ENCODE measurements around the gene FOXRED2. TPM values are rescaled to one million over a fixed set of nuclear protein-coding genes. Genes with fewer than 3 reads are reported as not detected.
"Not testable (repeated sequence)": the region's sequence is repeated elsewhere in the genome, so short reads cannot be mapped to it uniquely, and the experiment has no call there.

Gene FOXRED2
- total and polyA plus RNA-seq, 2 experiments from 2014 or later = 22.3 to 25.7 TPM

GRCh38 chr22:36455571-36456463 is 51.0 kb downstream of the FOXRED2 start:
- Histone ChIP-seq H3K4me3 (no peak overlapping the region), H3K36me3 (no peaks in the 10 kb centered on the region), H3K27ac (peak overlapping the region; percentile 97), H3K4me1 (ENCODE audit: low read depth) (peaks cover 24% of the 10 kb centered on the region), H3K9me3 (ENCODE audit: low read depth) (no peaks in the 10 kb centered on the region), H3K27me3 (no peaks in the 10 kb centered on the region)
- TF ChIP-seq CTCF (IDR thresholded peaks at IDR 0.05; ENCODE audit: low read depth, low read length) = no peak
- no peak for DNase-seq (ENCODE audit: low read depth in 1 of 2, low spot score in 1 of 2)

DNA sequence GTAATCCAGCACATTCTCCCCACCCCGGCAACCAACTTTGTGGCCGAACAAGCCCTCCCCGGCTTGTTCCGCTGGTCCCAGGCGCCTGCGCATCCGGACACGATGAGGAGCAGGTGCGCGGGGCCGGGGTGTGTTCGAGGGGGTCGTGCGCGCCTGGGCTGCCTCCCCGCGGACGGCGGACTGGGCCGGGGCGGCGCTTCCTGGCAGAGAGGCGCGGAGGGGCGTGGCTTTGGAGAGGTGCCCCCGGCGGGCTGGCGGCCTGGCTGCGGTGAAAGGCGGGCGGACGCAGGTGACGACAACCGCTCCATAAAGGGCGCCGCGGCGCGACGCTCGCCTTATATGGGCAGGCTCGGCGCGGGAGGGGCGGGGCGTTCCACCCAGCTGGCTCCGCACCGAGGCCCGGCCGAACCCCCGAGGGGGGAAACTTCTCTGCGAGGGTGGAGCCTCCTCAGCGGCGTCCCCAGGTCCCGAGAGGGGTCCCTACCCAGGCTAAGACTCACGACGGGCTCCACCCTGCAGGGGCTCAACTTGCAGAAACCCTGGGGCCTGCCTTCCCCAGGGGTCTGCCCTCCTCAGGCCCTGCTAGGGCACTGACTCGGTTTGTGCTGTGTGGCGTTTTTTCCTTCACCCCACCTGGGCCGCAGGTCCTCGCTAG is 51.8 kb downstream of the FOXRED2 start:
- H3K27me3 ChIP-seq = no peaks in the 10 kb centered on the region
- no peaks in the 10 kb centered on the region for H3K9me3 ChIP-seq (ENCODE audit: low read depth)
- peak overlapping the region; percentile 5 for H3K4me3 ChIP-seq
- no peaks in the 10 kb centered on the region for H3K36me3 ChIP-seq
- H3K27ac ChIP-seq = peak overlapping the region; percentile 97
- DNase-seq (ENCODE audit: low read depth in 1 of 2, low spot score in 1 of 2) = peak; percentile 93 to 99
- TF ChIP-seq CTCF (IDR thresholded peaks at IDR 0.05; ENCODE audit: low read depth, low read length) = peak; percentile 7
- peaks cover 24% of the 10 kb centered on the region for H3K4me1 ChIP-seq (ENCODE audit: low read depth)

DNA sequence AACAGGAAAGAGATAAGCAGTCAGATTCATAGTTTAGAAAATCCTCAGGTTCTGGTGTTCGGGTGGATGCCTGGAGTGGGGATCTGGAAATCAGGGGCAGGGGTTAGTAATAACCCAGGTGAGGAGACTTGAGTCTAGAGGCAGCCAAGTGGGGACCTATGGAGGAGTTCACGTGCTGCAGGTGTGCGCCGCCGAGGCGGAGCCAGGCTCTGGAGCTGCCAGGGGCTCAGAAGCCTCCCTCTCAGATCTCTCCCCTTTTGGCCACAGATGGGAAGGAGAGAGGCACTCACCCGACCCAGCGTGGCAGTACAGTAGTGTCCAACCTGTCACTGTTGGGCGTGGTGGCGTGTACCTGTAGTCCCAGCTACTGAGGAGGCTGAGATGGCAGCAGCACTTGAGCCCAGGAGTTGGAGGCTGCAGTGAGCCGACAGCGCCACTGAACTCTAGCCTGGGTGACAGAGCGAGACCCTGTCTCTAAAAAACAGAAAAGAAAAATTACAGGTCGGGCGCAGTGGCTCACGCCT is 52.9 kb downstream of the FOXRED2 start:
- H3K27ac ChIP-seq = no peak overlapping the region
- no peaks in the 10 kb centered on the region for H3K9me3 ChIP-seq (ENCODE audit: low read depth)
- DNase-seq (ENCODE audit: low read depth in 1 of 2, low spot score in 1 of 2) = no peak
- peaks cover 24% of the 10 kb centered on the region for H3K4me1 ChIP-seq (ENCODE audit: low read depth)
- no peak overlapping the region for H3K4me3 ChIP-seq
- no peaks in the 10 kb centered on the region for H3K36me3 ChIP-seq
- no peak for TF ChIP-seq CTCF (IDR thresholded peaks at IDR 0.05; ENCODE audit: low read depth, low read length)
- no peaks in the 10 kb centered on the region for H3K27me3 ChIP-seq

DNA sequence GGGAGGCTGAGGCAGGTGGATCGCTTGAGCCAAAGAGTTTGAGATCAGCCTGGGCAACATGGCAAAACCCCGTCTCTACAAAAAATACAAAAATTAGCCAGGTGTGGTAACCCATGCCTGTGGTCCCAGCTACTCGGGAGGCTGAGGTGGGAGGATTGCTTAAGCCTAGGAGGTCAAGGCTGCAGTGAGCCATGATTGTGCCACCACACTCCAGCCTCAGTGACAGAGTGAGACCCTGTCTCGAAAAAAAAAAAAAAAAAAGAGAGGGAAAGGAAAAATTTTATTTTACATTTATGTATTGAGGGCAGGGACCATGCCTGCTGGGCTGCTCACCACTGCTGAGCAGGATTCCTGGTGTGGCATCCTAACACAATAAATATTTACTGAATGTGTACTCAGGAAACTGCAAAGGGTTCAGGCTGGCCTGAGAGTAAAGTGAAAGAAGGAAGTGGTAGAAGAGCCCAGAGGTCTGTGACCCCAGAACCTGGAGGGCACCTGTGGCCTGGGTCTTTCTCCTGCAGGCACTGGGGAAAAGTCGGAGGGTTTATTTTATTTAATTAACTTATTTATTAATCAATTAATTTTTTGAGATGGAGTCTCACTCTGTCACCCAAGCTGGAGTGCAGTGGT is 53.7 kb downstream of the FOXRED2 start:
- H3K27me3 ChIP-seq, H3K36me3 ChIP-seq: not testable (repeated sequence)
- H3K4me1 ChIP-seq (ENCODE audit: low read depth) = peaks cover 24% of the 10 kb centered on the region

DNA sequence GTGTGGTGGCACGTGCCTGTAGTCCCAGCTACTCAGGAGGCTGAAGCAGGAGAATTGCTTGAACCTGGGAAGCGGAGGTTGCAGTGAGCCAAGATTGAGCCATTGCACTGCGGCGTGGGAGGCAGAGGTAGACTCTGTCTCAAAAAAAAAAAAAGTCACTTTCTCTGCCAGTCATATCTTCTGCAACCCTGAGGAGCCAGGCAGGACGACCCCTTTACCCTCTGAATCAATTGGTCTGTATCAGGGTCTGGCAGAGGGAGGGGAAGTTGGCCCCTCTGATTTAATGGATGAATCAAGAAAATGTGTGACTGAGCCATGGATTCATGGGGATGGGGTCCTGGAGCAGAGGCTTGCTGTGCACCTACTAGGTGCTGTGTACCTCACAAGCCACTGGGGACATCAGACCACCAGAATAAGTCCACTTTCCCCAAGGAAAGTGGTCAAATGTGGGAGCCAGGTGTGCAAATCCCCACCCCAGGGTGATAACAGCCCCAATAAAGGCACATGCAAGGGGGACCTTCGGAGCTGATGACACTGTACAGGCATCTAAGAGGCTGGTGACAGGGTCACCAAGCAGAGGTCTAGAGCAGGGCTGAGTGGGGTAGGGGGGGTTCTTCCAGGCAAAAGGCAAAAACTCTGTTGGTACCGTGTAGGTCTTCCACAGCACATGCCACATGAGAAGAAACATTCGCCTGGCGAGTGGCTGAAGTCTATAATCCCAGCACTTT is 54.4 kb downstream of the FOXRED2 start:
- Histone ChIP-seq H3K4me3 (no peak overlapping the region), H3K9me3 (ENCODE audit: low read depth) (no peaks in the 10 kb centered on the region), H3K36me3 (no peaks in the 10 kb centered on the region), H3K27ac (peak overlapping the region; percentile 78), H3K27me3 (no peaks in the 10 kb centered on the region), H3K4me1 (ENCODE audit: low read depth) (peaks cover 24% of the 10 kb centered on the region)
- no peak for TF ChIP-seq CTCF (IDR thresholded peaks at IDR 0.05; ENCODE audit: low read depth, low read length)
- peak in 1 of 2 donors; percentile 70 for DNase-seq (ENCODE audit: low read depth in 1 of 2, low spot score in 1 of 2)

More for the DNA sequence above, 53.7 kb downstream of the FOXRED2 start:
- not testable (repeated sequence) for H3K4me3 ChIP-seq; DNase-seq (ENCODE audit: low read depth in 1 of 2, low spot score in 1 of 2); H3K9me3 ChIP-seq (ENCODE audit: low read depth)
- peak overlapping the region; percentile 78 for H3K27ac ChIP-seq

GRCh38 chr22:36450923-36451322 is 55.9 kb downstream of the FOXRED2 start:
- not testable (repeated sequence) for H3K9me3 ChIP-seq (ENCODE audit: low read depth); DNase-seq (ENCODE audit: low read depth in 1 of 2, low spot score in 1 of 2); H3K27me3 ChIP-seq; H3K27ac ChIP-seq; H3K36me3 ChIP-seq; H3K4me3 ChIP-seq
- peaks cover 24% of the 10 kb centered on the region for H3K4me1 ChIP-seq (ENCODE audit: low read depth)

All from cardiac muscle cell (in vitro differentiated cells and primary cell).